ENCODE data around the gene SLC26A2.

GRCh38 chr5:150016537-150016936, 56.0 kb downstream of the SLC26A2 start:
- TF ChIP-seq CTCF (conservative IDR thresholded peaks at IDR 0.05; ENCODE audit: low read depth, low read length): no peak
- no peak for TF ChIP-seq EZH2 (IDR thresholded peaks at IDR 0.05; ENCODE audit: low read length, unreplicated experiment)
- no peak for TF ChIP-seq EZH2phosphoT487 (IDR thresholded peaks at IDR 0.05; ENCODE audit: borderline replicate concordance, low read length)

Measured in PC-3 (cell line).